ENCODE data around the gene SH3RF2.
"Not testable (repeated sequence)": the region's sequence is repeated elsewhere in the genome, so short reads cannot be mapped to it uniquely, and the experiment has no call there.

SH3RF2 gene
- 0 to 0.44 (median 0.23) reads per million in 4 experiments for total RNA-seq

GRCh38 chr5:145936401-145937131 lies at the start of gene SH3RF2:
TSS of gene SH3RF2 (plus strand) at chr5:145936578. CDS start at chr5:145937929, 1,351 bp downstream.
- no peak for DNase-seq

GRCh38 chr5:145887217-145887616 lies 49.2 kb upstream of the SH3RF2 start:
- no peak for DNase-seq

- DNase-seq: no peak
Measured at GRCh38 chr5:145887976-145888574, 48.3 kb upstream of the SH3RF2 start.

GRCh38 chr5:145889611-145890010 lies 46.8 kb upstream of the SH3RF2 start:
- no peak for DNase-seq

- not testable (repeated sequence) for DNase-seq
Measured at GRCh38 chr5:145891378-145891777, 45.0 kb upstream of the SH3RF2 start.

GRCh38 chr5:145898171-145898570 lies 38.2 kb upstream of the SH3RF2 start:
- no peak for DNase-seq

- DNase-seq: no peak
Measured at GRCh38 chr5:145902421-145902820, 34.0 kb upstream of the SH3RF2 start.

GRCh38 chr5:145903113-145903512 lies 33.3 kb upstream of the SH3RF2 start:
- no peak for DNase-seq

GRCh38 chr5:145903867-145904266 lies 32.5 kb upstream of the SH3RF2 start:
- no peak for DNase-seq

- no peak for DNase-seq
Measured at GRCh38 chr5:145904743-145905142, 31.6 kb upstream of the SH3RF2 start.

GRCh38 chr5:145906401-145906800 lies 30.0 kb upstream of the SH3RF2 start:
- DNase-seq: no peak

- DNase-seq: no peak
Measured at GRCh38 chr5:145908206-145908960, 28.0 kb upstream of the SH3RF2 start.

- no peak for DNase-seq
Measured at GRCh38 chr5:145911164-145911563, 25.2 kb upstream of the SH3RF2 start.

GRCh38 chr5:145912019-145912418 lies 24.4 kb upstream of the SH3RF2 start:
- DNase-seq: no peak

- DNase-seq: no peak
Measured at GRCh38 chr5:145912594-145912993, 23.8 kb upstream of the SH3RF2 start.

GRCh38 chr5:145913701-145914100 lies 22.7 kb upstream of the SH3RF2 start:
- no peak for DNase-seq

- DNase-seq: no peak
Measured at GRCh38 chr5:145915970-145916638, 20.3 kb upstream of the SH3RF2 start.

- no peak for DNase-seq
Measured at GRCh38 chr5:145917288-145917687, 19.1 kb upstream of the SH3RF2 start.

- DNase-seq: no peak
Measured at GRCh38 chr5:145918397-145918796, 18.0 kb upstream of the SH3RF2 start.

- DNase-seq: no peak
Measured at GRCh38 chr5:145919413-145919812, 17.0 kb upstream of the SH3RF2 start.

GRCh38 chr5:145920542-145921210 lies 15.7 kb upstream of the SH3RF2 start:
- DNase-seq: no peak

- DNase-seq: no peak
Measured at GRCh38 chr5:145921211-145921610, 15.2 kb upstream of the SH3RF2 start.

- no peak for DNase-seq
Measured at GRCh38 chr5:145922059-145922458, 14.3 kb upstream of the SH3RF2 start.
